ENCODE measurements around the gene PRKAR2B.

DNA sequence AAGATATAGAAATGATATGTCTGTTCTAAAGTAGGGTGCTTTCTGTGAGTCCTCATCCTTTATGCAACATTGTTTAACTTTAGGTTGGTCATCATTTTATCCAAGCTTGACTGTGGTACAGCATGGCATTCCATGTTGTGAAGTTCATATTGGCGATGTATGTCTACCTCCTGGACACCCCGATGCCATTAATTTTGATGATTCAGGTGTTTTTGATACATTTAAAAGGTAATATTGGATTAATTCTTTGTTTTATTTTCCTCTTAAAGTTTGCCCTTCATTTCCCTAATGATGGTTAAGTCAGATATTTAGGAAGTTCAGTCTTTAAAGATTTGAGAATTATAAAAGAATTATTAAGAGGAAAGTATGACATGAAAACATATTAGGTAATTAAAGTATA lies 145.6 kb downstream of the PRKAR2B start:
- TF ChIP-seq POLR2AphosphoS5 (IDR thresholded peaks at IDR 0.05; ENCODE audit: low read depth, low read length) (no peak), CTCF (IDR thresholded peaks at IDR 0.05) (no peak), EP300 (IDR thresholded peaks at IDR 0.05; ENCODE audit: borderline replicate concordance in 1 of 2, low read depth in 1 of 2, low read length in 1 of 2) (no peak), RCOR1 (IDR thresholded peaks at IDR 0.05; ENCODE audit: low read length) (no peak), YY1 (IDR thresholded peaks at IDR 0.05; ENCODE audit: low read depth) (no peak)
- TF ChIP-seq, protein P1, sequence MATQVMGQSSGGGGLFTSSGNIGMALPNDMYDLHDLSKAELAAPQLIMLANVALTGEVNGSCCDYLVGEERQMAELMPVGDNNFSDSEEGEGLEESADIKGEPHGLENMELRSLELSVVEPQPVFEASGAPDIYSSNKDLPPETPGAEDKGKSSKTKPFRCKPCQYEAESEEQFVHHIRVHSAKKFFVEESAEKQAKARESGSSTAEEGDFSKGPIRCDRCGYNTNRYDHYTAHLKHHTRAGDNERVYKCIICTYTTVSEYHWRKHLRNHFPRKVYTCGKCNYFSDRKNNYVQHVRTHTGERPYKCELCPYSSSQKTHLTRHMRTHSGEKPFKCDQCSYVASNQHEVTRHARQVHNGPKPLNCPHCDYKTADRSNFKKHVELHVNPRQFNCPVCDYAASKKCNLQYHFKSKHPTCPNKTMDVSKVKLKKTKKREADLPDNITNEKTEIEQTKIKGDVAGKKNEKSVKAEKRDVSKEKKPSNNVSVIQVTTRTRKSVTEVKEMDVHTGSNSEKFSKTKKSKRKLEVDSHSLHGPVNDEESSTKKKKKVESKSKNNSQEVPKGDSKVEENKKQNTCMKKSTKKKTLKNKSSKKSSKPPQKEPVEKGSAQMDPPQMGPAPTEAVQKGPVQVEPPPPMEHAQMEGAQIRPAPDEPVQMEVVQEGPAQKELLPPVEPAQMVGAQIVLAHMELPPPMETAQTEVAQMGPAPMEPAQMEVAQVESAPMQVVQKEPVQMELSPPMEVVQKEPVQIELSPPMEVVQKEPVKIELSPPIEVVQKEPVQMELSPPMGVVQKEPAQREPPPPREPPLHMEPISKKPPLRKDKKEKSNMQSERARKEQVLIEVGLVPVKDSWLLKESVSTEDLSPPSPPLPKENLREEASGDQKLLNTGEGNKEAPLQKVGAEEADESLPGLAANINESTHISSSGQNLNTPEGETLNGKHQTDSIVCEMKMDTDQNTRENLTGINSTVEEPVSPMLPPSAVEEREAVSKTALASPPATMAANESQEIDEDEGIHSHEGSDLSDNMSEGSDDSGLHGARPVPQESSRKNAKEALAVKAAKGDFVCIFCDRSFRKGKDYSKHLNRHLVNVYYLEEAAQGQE (IDR thresholded peaks at IDR 0.05; ENCODE audit: low read depth, low read length): no peak

Measured in SK-N-SH (cell line).